ENCODE measurements around the gene CLSTN3. TPM values are rescaled to one million over a fixed set of nuclear protein-coding genes. Genes with fewer than 3 reads are reported as not detected.
A peak's percentile ranks its signal among the peaks of the same experiment; 100 is the strongest.

Gene CLSTN3
- total RNA-seq, 3 donors from 2014 or later (not counting 1 experiment from before 2014, with no cell fraction given) = 59.7 to 95.5 (median 61.0) TPM

DNA sequence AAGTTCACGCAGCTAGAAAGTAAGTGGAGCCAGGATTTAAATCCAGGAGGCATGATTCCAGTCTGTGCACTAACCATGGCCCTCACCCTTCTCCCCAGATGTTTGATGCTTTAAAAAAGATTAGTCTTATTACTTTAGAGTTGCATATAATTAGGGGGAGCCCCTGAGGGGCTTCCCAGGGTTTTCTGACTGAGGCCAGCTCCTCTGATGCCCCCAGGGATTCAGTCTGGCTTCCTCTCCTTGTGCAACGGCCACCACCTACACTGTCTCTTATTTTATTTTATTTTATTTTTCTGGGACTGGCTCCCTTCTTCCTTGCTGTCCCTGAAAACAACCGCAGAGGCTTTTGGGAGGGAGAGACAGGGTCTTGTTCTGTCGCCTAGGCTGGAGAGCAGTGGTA is 22.6 kb downstream of the CLSTN3 start:
- H3K4me1 Mint-ChIP-seq = no peaks in the 10 kb centered on the region
- WGBS (ENCODE audit: insufficient coverage) = 97% methylated on average over 3 of the region's 4 CpGs
- no peaks in the 10 kb centered on the region for H3K9me3 ChIP-seq (ENCODE audit: control insufficient read depth, insufficient read depth, low read length)
- TF ChIP-seq, protein P1, sequence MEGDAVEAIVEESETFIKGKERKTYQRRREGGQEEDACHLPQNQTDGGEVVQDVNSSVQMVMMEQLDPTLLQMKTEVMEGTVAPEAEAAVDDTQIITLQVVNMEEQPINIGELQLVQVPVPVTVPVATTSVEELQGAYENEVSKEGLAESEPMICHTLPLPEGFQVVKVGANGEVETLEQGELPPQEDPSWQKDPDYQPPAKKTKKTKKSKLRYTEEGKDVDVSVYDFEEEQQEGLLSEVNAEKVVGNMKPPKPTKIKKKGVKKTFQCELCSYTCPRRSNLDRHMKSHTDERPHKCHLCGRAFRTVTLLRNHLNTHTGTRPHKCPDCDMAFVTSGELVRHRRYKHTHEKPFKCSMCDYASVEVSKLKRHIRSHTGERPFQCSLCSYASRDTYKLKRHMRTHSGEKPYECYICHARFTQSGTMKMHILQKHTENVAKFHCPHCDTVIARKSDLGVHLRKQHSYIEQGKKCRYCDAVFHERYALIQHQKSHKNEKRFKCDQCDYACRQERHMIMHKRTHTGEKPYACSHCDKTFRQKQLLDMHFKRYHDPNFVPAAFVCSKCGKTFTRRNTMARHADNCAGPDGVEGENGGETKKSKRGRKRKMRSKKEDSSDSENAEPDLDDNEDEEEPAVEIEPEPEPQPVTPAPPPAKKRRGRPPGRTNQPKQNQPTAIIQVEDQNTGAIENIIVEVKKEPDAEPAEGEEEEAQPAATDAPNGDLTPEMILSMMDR (IDR thresholded peaks at IDR 0.05) = no peak
- no peak for DNase-seq
- no peak overlapping the region for H3K27ac Mint-ChIP-seq
- no peaks in the 10 kb centered on the region for H3K27me3 ChIP-seq (ENCODE audit: control insufficient read depth, insufficient read depth, low read length)
- intact Hi-C loops (cut with micrococcal nuclease) = no loop called here
- H3K4me3 ChIP-seq (ENCODE audit: low read length) = no peak overlapping the region
- no peak overlapping the region for H3K4me3 Mint-ChIP-seq
- no peaks in the 10 kb centered on the region for H3K4me1 ChIP-seq (ENCODE audit: control insufficient read depth, insufficient read depth, low read length)
- H3K27me3 Mint-ChIP-seq (ENCODE audit: low read depth in 2 of 2) = no peaks in the 10 kb centered on the region
- no peak overlapping the region for H3K27ac ChIP-seq (ENCODE audit: low read length)
- ATAC-seq = no peak
- peaks cover 8% of the 10 kb centered on the region for H3K36me3 Mint-ChIP-seq
- H3K36me3 ChIP-seq (ENCODE audit: control insufficient read depth, insufficient read depth, low read length) = peaks cover 92% of the 10 kb centered on the region
- no peaks in the 10 kb centered on the region for H3K9me3 Mint-ChIP-seq

DNA sequence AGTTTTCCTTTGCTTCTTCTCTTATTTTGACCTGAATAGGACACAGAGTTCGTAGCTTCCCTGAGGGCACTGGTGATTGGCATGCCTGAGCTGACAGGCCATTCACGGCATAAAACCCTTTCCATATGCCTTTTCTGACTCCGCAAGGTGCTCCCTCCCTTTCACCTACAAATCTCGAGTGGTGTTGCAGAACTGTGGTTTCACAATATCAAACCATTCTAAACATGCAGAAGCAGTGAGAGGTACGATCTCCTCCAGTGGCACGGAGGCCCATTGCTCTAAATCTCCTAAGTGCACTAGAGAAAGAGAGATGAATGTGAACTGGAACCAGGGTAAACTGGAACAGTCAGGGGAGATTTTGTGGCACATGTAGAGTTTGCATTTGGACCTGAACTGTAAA is 23.9 kb downstream of the CLSTN3 start:
- H3K9me3 ChIP-seq (ENCODE audit: control insufficient read depth, insufficient read depth, low read length) = no peaks in the 10 kb centered on the region
- Mint-ChIP-seq H3K36me3 (peaks cover 8% of the 10 kb centered on the region), H3K9me3 (no peaks in the 10 kb centered on the region), H3K27ac (no peak overlapping the region), H3K4me1 (no peaks in the 10 kb centered on the region), H3K27me3 (ENCODE audit: low read depth in 2 of 2) (no peaks in the 10 kb centered on the region), H3K4me3 (no peak overlapping the region)
- no peak overlapping the region for H3K27ac ChIP-seq (ENCODE audit: low read length)
- 96% methylated on average over 6 of the region's 6 CpGs for WGBS (ENCODE audit: insufficient coverage)
- H3K4me3 ChIP-seq (ENCODE audit: low read length) = no peak overlapping the region
- no peaks in the 10 kb centered on the region for H3K27me3 ChIP-seq (ENCODE audit: control insufficient read depth, insufficient read depth, low read length)
- H3K36me3 ChIP-seq (ENCODE audit: control insufficient read depth, insufficient read depth, low read length) = peaks cover 80% of the 10 kb centered on the region
- TF ChIP-seq, protein P1 (IDR thresholded peaks at IDR 0.05) = no peak
- ATAC-seq = no peak
- intact Hi-C loops (cut with micrococcal nuclease) = no loop called here
- H3K4me1 ChIP-seq (ENCODE audit: control insufficient read depth, insufficient read depth, low read length) = no peaks in the 10 kb centered on the region
- no peak for DNase-seq

DNA sequence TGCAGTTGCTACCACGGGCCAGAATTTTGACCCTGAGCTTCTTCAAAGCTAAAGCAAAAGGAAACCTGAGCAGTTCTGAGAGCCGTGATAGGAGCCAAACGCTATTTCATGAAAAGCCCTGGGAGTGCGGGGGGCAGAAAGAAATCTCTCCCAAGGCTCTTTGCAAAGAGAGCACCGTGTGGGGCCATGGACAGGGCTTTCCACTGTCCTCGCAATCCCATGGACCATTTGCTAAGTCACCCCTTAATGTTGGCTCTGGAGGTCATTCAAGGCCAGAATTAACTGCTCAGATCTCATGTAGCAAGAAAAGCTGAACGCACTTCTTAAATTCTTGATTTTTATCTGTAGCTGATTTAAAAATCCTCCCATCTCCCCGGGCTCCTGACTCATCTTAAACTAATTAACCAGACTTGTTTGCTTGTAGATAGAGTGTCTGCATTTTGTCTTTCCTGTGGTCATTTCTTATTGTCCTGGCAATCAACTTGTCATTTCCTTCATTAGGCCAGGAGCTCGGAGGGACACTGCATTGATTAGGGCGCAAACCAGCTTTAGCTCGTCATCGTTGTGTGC is 24.8 kb downstream of the CLSTN3 start:
- ATAC-seq (no peak), DNase-seq (no peak)
- Mint-ChIP-seq H3K4me3 (no peak overlapping the region), H3K9me3 (no peaks in the 10 kb centered on the region), H3K27me3 (ENCODE audit: low read depth in 2 of 2) (no peaks in the 10 kb centered on the region), H3K36me3 (peaks cover 3% of the 10 kb centered on the region), H3K4me1 (no peaks in the 10 kb centered on the region), H3K27ac (no peak overlapping the region)
- TF ChIP-seq, protein P1 (IDR thresholded peaks at IDR 0.05) = no peak
- no peaks in the 10 kb centered on the region for H3K27me3 ChIP-seq (ENCODE audit: control insufficient read depth, insufficient read depth, low read length)
- H3K4me3 ChIP-seq (ENCODE audit: low read length) = no peak overlapping the region
- H3K9me3 ChIP-seq (ENCODE audit: control insufficient read depth, insufficient read depth, low read length) = no peaks in the 10 kb centered on the region
- peaks cover 71% of the 10 kb centered on the region for H3K36me3 ChIP-seq (ENCODE audit: control insufficient read depth, insufficient read depth, low read length)
- no peaks in the 10 kb centered on the region for H3K4me1 ChIP-seq (ENCODE audit: control insufficient read depth, insufficient read depth, low read length)
- intact Hi-C loops (cut with micrococcal nuclease) = no loop called here
- no peak overlapping the region for H3K27ac ChIP-seq (ENCODE audit: low read length)
- 96% methylated on average over 11 of the region's 12 CpGs for WGBS (ENCODE audit: insufficient coverage)

DNA sequence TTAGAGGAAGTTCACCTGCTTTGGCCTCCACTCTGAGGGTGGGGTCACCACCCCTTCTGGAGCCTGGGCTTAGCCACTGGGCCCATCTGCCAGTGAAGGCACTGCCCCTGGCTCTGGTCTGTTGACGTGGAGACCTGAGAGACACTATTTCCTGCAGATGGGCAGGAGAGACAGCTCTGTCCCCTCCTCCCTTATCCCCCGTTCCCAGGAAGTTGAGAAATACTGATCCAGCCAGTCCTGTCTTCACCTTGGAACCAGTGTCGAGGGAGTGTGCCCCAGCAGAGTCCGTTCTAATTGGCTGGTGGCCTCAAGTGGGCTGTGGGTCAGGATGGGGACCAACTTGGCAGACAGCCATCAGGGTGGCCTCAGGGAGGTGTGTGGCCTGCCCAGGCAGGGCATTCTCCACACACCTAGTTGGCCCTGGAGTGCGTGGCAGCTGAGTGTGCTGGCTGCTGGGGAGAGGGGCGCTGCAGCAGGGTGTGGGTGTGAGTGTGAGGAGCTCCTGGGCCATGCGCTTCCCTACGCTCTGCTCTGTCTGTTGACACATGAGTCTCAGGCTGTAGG is 25.4 kb downstream of the CLSTN3 start:
- intact Hi-C loops (cut with micrococcal nuclease) = no loop called here
- H3K9me3 Mint-ChIP-seq = no peaks in the 10 kb centered on the region
- no peak overlapping the region for H3K27ac Mint-ChIP-seq
- Histone ChIP-seq H3K4me1 (ENCODE audit: control insufficient read depth, insufficient read depth, low read length) (no peaks in the 10 kb centered on the region), H3K27me3 (ENCODE audit: control insufficient read depth, insufficient read depth, low read length) (no peaks in the 10 kb centered on the region), H3K27ac (ENCODE audit: low read length) (no peak overlapping the region), H3K9me3 (ENCODE audit: control insufficient read depth, insufficient read depth, low read length) (no peaks in the 10 kb centered on the region), H3K4me3 (ENCODE audit: low read length) (no peak overlapping the region), H3K36me3 (ENCODE audit: control insufficient read depth, insufficient read depth, low read length) (peaks cover 65% of the 10 kb centered on the region)
- WGBS (ENCODE audit: insufficient coverage) = 93% methylated on average over 8 of the region's 8 CpGs
- no peaks in the 10 kb centered on the region for H3K27me3 Mint-ChIP-seq (ENCODE audit: low read depth in 2 of 2)
- DNase-seq (no peak), ATAC-seq (peak in 1 of 3 donors; percentile 25)
- no peaks in the 10 kb centered on the region for H3K36me3 Mint-ChIP-seq
- H3K4me1 Mint-ChIP-seq = peaks cover 0 to 3% of the 10 kb centered on the region in 2 donors
- TF ChIP-seq, protein P1 (IDR thresholded peaks at IDR 0.05) = no peak
- no peak overlapping the region for H3K4me3 Mint-ChIP-seq
